Esophagus muscularis mucosa (tissue), 4 donors: ENCODE data around the gene SENP3. TPM values are rescaled to one million over a fixed set of nuclear protein-coding genes. Genes with fewer than 3 reads are reported as not detected.

ENCODE experiments used
- DNase-seq: peaks from one replicate; pipeline ENCODE4 v3.0.0-alpha.2; 2017; ENCODE audit errors: extremely low spot score
- H3K27ac ChIP-seq, 4 donors: fragments of 200-600 bp; sonication (generic); replicated peaks in 1 of 4; 1 replicate in 3 of 4; 2 replicates in 1 of 4; pipeline ENCODE4 v1.5.1; 2016 to 2019; ENCODE audit warnings: mild to moderate bottlenecking in 1 of 4
- H3K27me3 ChIP-seq, 4 donors: fragments of 200-600 bp; sonication (generic); one replicate each; pipeline versions ENCODE4 v1.5.1 to v1.6.0; 2016 to 2019
- H3K36me3 ChIP-seq, 4 donors: fragments of 200-600 bp; sonication (generic); one replicate each; pipeline ENCODE4 v1.5.1; 2016 to 2019
- H3K4me1 ChIP-seq, 4 donors: fragments of 200-600 bp; sonication (generic); one replicate each; pipeline ENCODE4 v1.5.1; 2016 to 2019
- H3K4me3 ChIP-seq, 4 donors: fragments of 200-600 bp; sonication (generic); 1 replicate in 2 of 4; 2 replicates in 2 of 4; pipeline ENCODE4 v1.5.1; 2016 to 2019; ENCODE audit warnings: mild to moderate bottlenecking in 4 of 4, moderate library complexity in 1 of 4
- H3K9me3 ChIP-seq, 4 donors: fragments of 200-600 bp; sonication (generic); 1 replicate in 3 of 4; 2 replicates in 1 of 4; pipeline ENCODE4 v1.5.1; 2016 to 2019
- CTCF ChIP-seq, 3 experiments: fragments of 200-600 bp in 2 of 3; fragments of 450-650 bp in 1 of 3; sonication (generic) in 2 of 3; IDR thresholded peaks; one replicate each; pipeline ENCODE4 v1.5.1; 2017 to 2019; ENCODE audit warnings: antibody characterized with exemption in 3 of 3, mild to moderate bottlenecking in 2 of 3, moderate library complexity in 1 of 3
- EP300 ChIP-seq: sonication (generic); formaldehyde crosslinking; IDR thresholded peaks from one replicate; pipeline ENCODE4 v1.6.1; 2017; ENCODE audit warnings: antibody characterized with exemption
- POLR2A ChIP-seq: fragments of 450-650 bp; IDR thresholded peaks from one replicate; pipeline ENCODE4 v1.6.1; 2017; ENCODE audit warnings: antibody characterized with exemption, moderate library complexity, mild to moderate bottlenecking, low read depth
- POLR2AphosphoS5 ChIP-seq, 2 donors: sonication (generic); formaldehyde crosslinking; IDR thresholded peaks; one replicate each; pipeline ENCODE4 v1.6.1; 2017; ENCODE audit warnings: antibody characterized with exemption in 2 of 2
- WGBS: methylation state at CpG from one replicate; pipeline ENCODE4 v1.1.5; 2018; 5-methylcytosine and 5-hydroxymethylcytosine counted together
- intact Hi-C: fragments of 100-400 bp; cut with DNase I; formaldehyde crosslinking; loops from one replicate; pipeline ENCODE4 v1.15.1; 2023
- total RNA-seq, 4 donors: library from RNA; depleted of rRNA; stranded (reverse); fragments of >200 nt; gene quantifications; one replicate each; pipeline versions ENCODE4 v1.1.0 to v1.2.1, GENCODE V29; 2016

The SENP3 gene
- total RNA-seq, 4 donors from 2014 or later, result 54.0 to 79.1 (median 72.4) TPM

- intact Hi-C loops, result no loop called here
- H3K4me1 ChIP-seq, result peaks cover 35 to 56% (median 53%) of the 10 kb centered on the region in 4 donors
- H3K9me3 ChIP-seq, result no peaks in the 10 kb centered on the region
- 0% methylated on average over 22 of the region's 71 CpGs for WGBS
- peak overlapping the region; percentile 98 to 100 (median 100) for H3K27ac ChIP-seq
- H3K27me3 ChIP-seq, result no peaks in the 10 kb centered on the region
- DNase-seq, result peak; percentile 98
- TF ChIP-seq POLR2AphosphoS5 (IDR thresholded peaks at IDR 0.05), result peak; percentile 86 to 97
- TF ChIP-seq CTCF (IDR thresholded peaks at IDR 0.05), result no peak
- H3K4me3 ChIP-seq, result peak overlapping the region; percentile 85 to 100 (median 98)
- H3K36me3 ChIP-seq, result peaks cover 59 to 76% (median 74%) of the 10 kb centered on the region in 4 donors
These were observed 11.8 kb downstream of the SENP3 start for GRCh38 chr17:7573324-7574080.

GRCh38 chr17:7574176-7574953, 12.6 kb downstream of the SENP3 start:
- no peaks in the 10 kb centered on the region for H3K9me3 ChIP-seq
- intact Hi-C loops, result no loop called here
- H3K27ac ChIP-seq, result peak overlapping the region; percentile 98 to 100 (median 100)
- peak overlapping the region; percentile 85 to 100 (median 98) for H3K4me3 ChIP-seq
- no peaks in the 10 kb centered on the region for H3K27me3 ChIP-seq
- peaks cover 40 to 65% (median 61%) of the 10 kb centered on the region in 4 donors for H3K4me1 ChIP-seq
- DNase-seq, result no peak
- TF ChIP-seq POLR2AphosphoS5 (IDR thresholded peaks at IDR 0.05), result peak in 1 of 2 donors; percentile 8
- TF ChIP-seq CTCF (IDR thresholded peaks at IDR 0.05), result no peak
- H3K36me3 ChIP-seq, result peaks cover 61 to 74% (median 74%) of the 10 kb centered on the region in 4 donors
- 23% methylated on average over 13 of the region's 15 CpGs for WGBS

- peaks cover 49 to 76% (median 72%) of the 10 kb centered on the region in 4 donors for H3K4me1 ChIP-seq
- H3K4me3 ChIP-seq, result peak overlapping the region in 1 of 4 donors; percentile 6
- 50% methylated on average over 1 of the region's 1 CpG for WGBS
- H3K27me3 ChIP-seq, result no peaks in the 10 kb centered on the region
- DNase-seq, result no peak
- intact Hi-C loops, result no loop called here
- no peaks in the 10 kb centered on the region for H3K9me3 ChIP-seq
- TF ChIP-seq CTCF (IDR thresholded peaks at IDR 0.05) (no peak), EP300 (no peak), POLR2A (no peak), POLR2AphosphoS5 (IDR thresholded peaks at IDR 0.05) (no peak)
- peak overlapping the region in 2 of 4 donors; percentile 99 to 100 for H3K27ac ChIP-seq
- peaks cover 55 to 69% (median 64%) of the 10 kb centered on the region in 4 donors for H3K36me3 ChIP-seq
These were observed 13.8 kb downstream of the SENP3 start for GRCh38 chr17:7575481-7575883.

GRCh38 chr17:7575959-7576358, 14.2 kb downstream of the SENP3 start:
- H3K4me1 ChIP-seq, result peaks cover 49 to 81% (median 77%) of the 10 kb centered on the region in 4 donors
- WGBS, result 71% methylated on average over 7 of the region's 7 CpGs
- DNase-seq, result no peak
- H3K27me3 ChIP-seq, result no peaks in the 10 kb centered on the region
- intact Hi-C loops, result no loop called here
- no peak overlapping the region for H3K4me3 ChIP-seq
- no peak for TF ChIP-seq POLR2A
- TF ChIP-seq POLR2AphosphoS5 (IDR thresholded peaks at IDR 0.05), result no peak
- no peak for TF ChIP-seq EP300
- TF ChIP-seq CTCF (IDR thresholded peaks at IDR 0.05), result no peak
- H3K27ac ChIP-seq, result peak overlapping the region in 1 of 4 donors; percentile 100
- H3K36me3 ChIP-seq, result peaks cover 53 to 64% (median 59%) of the 10 kb centered on the region in 4 donors
- no peaks in the 10 kb centered on the region for H3K9me3 ChIP-seq
